CD4-positive, alpha-beta T cell treated with Interleukin-15 for 1 hour (primary cell): Measurements from ENCODE around the gene ETV3.
A peak's percentile ranks its signal among the peaks of the same experiment; 100 is the strongest.

ENCODE experiments used
- DNase-seq: peaks from one replicate; pipeline ENCODE4 v3.0.0-alpha.2; 2020

Gene ETV3

GRCh38 chr1:157158967-157159366 lies 20.8 kb upstream of the ETV3 start:
- DNase-seq = no peak

DNA sequence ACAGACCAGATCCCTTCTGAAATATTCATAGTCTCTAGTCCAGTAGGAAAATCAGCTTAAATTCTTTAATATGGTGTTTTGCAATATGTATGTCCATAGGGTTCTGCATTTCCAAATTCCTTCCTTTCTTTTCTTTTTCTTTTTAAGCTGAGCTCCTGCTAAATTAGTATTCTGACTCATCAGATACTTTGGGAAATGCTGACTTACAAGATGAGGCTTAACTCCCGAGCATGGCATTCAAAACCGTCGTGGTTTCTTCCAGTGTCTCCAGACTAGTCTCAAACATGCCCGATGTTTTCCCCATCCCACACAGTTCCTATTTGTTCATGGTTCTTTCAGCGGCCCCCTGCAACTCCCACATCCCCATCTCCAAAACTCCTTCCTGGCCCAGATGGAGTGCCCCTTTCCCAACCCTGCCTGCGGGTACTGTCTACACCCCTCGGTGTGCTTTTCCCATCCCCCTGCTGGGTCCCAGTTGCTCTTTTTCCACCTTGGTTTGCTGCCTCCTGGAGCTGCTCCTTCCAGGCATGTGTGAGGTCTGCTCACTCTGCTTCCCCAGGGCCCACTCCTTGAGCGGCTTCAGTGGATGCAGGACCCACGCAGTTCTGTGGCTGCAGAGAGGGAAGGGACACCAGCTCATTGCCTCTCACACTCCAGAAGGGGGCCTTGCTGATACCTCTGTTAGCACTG lies 19.5 kb upstream of the ETV3 start:
- DNase-seq = no peak

DNA sequence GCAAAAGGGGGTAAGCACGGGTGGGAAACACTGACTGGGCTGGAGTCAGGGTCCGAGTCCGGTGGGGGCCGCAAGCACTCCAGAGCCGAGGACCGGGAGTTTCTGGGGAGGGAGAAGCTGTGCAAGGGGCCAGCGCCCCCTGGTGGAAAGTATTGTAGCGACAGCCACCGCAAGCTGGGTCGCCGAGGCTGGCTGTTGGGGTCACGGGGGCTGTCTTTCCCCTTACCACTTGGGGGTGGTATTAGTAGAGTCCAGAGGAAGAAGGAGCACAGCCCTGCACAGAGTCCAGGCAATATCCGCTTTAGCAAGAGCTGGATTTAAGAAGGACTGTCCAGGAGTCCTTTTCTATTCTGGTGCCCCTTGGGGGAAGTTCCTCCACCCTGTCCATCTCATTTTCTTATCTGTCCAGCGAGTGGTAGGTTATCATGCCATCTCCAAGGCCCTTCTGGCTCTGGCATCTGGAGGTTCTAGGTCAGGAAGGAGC lies 17.9 kb upstream of the ETV3 start:
- peak; percentile 68 for DNase-seq

GRCh38 chr1:157155658-157156057 lies 17.5 kb upstream of the ETV3 start:
- no peak for DNase-seq

GRCh38 chr1:157154940-157155514 lies 16.8 kb upstream of the ETV3 start:
- DNase-seq = peak; percentile 63

DNA sequence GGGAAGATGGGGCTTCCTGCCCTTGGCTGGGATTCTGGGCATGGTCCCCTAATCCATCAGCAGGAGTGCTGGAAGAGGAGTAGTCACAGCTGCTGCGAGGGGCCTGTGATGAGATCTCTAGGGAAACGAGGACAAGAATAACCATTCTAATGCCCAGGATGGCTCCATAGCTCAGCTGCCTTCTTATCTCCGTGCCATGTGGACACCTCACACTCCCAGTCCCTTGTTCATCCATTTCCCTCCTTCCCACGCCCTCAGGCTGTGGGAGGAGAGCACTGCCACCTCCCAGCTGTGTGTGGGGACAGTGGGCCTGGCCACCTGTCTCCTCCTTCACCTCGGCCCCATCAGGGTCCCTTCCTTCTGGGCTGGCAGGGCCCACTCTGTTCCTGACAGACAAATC lies 16.1 kb upstream of the ETV3 start:
- DNase-seq = no peak

DNA sequence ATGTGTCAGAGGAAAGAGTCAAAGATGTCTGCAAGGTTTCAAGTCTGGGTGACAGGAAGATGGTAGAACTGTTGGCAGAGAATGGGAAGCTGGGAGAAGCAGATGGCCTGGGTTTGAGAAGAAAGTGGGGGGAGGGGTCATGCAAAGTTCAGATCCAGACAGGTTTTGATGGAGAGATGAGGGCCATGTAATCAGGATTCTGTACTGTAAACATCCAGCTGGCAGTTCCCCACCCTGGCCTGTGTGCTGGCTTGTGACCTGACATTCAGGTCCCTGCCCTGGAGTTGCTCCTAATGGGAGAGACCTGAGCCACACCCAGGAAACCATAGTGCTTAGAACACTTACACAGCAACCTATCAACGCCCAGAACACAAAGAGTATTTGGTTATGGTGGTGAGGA lies 15.6 kb upstream of the ETV3 start:
- DNase-seq = no peak

GRCh38 chr1:157152510-157152909 lies 14.3 kb upstream of the ETV3 start:
- DNase-seq = no peak

DNA sequence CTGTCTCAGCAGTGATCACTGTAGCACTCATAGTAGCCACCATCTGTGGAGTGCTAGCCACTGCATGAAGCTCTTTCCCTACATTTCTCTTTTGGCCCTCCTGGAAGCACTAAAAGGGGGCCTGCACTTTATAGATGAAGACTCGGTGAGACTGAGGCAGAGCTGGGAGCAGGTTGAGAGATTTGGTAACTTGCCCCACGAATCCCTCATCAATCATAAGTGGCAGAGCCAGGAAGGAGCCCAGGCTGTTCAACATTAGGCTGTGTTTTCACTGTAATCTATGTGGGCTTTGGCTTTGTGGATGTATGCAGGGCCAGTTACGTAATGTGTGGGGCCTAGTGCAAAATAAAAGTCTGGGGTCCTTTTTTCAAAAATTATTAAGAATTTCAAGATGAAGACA lies 13.3 kb upstream of the ETV3 start:
- no peak for DNase-seq

DNA sequence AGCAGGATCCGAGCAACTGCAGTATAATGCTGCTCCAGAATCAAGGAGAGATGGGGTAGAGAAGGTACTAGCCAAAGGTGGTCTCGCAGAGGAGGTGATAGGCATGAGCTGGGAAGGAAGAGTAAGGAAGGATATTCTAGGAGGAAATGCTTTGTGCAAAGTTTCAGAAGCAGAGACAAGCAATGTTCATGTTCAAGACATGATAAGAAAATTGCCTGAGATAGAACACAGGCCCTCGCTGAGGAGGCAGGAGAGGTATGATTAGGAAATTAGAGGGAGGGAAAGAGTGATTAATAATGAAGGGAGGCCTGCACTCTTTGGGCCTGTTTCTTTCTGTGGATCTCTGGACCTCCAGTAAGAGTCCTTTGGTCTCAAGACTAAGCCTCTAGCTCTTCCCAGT lies 12.9 kb upstream of the ETV3 start:
- no peak for DNase-seq

DNA sequence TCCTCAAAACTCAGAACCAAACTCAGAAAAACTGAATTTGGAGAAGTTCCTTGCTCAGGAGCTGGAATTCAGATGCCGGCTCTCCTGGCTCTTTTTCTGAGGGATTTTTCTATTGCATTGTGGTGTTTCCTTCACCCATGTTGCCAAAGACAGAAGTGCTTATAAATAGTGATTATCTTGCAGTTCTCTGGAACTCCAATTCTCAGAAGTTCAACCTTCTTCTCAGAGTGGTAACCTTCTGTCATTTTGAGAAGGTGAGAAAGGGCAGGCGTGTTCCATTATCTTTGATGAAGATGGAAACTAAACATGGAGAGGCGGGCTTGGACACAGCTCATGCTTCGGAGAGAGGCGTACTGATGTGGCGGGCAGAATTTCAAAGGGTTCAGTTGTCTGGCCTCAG lies 12.4 kb upstream of the ETV3 start:
- no peak for DNase-seq

GRCh38 chr1:157147906-157148700 lies 9.9 kb upstream of the ETV3 start:
- DNase-seq = no peak

DNA sequence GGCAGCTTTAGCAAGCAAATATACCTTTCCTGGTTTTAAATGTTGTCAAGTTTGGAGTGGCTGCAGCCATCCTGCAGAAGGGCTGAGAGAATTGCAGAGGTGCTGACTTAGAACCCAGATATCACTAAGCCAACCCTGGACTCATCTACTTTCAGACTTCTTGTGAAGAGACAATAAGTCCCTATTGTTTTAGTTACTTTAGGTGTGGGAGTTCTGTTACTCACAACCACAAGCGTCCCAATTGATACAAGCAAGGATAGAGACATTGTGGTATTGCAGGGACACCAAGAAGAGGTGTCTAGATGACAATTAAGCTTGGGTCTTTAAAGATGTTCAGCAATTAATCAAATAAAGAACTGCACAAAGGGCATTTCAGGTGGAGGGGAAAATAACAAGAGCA lies 8.8 kb upstream of the ETV3 start:
- no peak for DNase-seq

GRCh38 chr1:157146244-157146643 lies 8.0 kb upstream of the ETV3 start:
- DNase-seq = no peak

GRCh38 chr1:157145076-157145475 lies 6.9 kb upstream of the ETV3 start:
- DNase-seq = no peak

GRCh38 chr1:157144509-157144908 lies 6.3 kb upstream of the ETV3 start:
- DNase-seq = no peak

GRCh38 chr1:157142765-157143423 lies 4.7 kb upstream of the ETV3 start:
- no peak for DNase-seq

- no peak for DNase-seq
Observed at GRCh38 chr1:157142201-157142600, 4.0 kb upstream of the ETV3 start.

DNA sequence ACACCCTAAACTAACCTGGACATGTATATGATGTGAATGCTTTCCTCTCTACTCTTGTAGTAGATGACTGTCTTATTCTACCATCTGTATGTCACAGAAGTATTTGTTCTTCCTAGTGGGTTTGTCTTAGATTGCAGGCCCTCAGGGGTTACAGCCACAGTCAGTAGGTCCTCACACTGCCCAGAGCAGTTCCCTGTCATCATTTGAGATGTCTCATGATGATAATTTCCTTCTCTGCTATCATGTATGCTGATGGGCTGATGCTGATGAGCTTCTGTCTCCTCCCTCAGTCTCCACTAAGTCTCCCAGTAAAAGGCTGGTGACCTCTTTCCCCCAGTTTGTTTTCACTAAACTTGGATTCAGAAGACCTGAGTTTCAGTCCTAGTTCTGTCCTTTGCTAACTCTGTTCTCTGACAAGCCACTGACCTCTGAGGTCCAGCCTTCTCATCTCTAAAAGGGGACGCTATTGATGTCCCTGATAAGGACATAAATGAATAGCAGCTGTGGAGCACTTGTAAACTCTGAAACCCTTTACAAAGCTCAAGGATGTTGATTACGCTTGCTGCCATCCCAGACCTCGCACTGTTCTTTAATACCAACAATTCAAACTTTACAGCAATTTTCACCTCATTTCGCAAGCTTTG lies 3.1 kb upstream of the ETV3 start:
- no peak for DNase-seq

- no peak for DNase-seq
Observed at GRCh38 chr1:157140063-157140588, 1.9 kb upstream of the ETV3 start.

- no peak for DNase-seq
Observed at GRCh38 chr1:157139052-157139715, 989 bp upstream of the ETV3 start.
